ENCODE data around the gene RPL28.

Gene RPL28

DNA sequence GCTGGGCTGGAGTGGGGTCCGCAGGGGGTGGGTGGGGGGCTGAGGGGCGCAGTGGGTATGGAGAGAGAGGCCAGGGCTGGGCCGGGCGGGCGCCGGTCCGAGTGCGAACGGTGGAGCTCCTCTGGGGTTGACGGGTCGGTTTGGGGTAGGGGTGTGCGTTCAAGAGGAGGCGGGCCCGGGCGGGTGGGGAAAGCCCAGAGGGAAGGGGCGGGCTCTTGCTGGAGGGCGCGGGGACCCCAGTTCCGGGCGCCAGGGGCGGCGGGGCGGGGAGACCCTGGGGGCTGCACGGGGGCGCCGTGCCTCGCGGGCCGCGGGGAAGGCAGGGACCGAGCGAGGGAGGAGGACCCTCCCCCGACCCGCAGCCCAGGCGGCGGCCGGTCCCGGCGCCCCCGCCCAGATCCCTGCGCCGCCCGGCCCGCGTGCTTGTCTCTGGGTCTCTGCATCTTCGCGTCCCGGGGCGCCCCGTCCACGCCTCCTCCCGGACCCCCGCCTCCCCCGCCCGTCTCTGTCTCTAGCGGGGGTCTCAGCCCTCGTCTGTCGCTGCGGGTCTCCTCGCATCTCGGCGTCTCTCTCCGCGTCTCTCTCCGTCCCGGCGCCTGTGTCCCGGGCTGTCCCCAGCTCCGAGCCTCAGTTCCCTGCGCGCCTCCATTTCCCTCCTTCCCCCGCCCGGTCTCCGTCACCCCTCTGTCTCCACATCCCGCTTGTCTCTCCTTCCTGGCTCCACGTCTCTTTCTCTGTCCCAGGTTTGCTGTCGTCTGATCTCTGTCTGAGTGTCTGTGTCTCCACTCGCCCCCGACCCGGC lies 65.6 kb downstream of the RPL28 start:
- DNase-seq (ENCODE audit: low read depth) = no peak

DNA sequence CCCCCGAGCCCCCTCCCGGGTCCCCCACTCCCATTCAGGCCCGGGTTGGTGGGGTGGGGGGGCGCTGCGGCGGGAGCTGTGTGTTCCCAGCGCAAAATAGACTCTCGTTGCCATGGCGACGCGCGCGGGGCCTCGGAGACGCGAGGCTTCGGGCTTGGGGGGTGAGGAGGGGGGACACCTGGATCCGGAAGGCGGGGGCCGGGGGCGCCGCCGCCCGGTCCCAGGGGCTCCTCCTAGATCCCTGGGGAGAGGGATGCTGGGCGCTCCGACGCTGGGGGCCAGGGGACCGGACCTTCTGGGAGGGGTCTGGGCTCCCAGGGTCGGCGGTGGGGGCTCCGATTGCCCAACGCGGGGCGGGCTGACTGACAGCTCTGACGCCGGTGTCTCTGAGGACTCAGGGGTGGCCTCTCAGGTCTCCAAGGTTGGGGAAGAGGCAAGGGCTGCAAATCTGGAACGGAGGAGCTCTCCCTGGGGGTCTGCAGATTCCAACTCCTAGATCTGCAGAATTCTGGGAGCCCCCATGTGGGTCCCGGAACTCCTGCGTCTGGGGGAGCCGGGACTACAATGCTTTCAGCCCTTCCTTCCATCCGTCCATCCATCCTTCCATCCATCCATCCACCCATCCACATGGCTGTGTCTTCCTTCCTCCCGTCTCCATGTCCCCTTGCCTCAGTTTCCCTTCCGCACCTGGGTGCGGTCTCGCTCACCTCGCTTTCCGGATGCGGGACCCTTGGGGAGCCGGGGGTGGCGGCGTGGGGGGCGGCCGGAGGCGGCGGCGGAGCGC lies 66.4 kb downstream of the RPL28 start:
- no peak for DNase-seq (ENCODE audit: low read depth)

Measured in HS-27A (cell line).